ENCODE results near the gene CUX1.
"Not testable (repeated sequence)": the region's sequence is repeated elsewhere in the genome, so short reads cannot be mapped to it uniquely, and the experiment has no call there.

DNA sequence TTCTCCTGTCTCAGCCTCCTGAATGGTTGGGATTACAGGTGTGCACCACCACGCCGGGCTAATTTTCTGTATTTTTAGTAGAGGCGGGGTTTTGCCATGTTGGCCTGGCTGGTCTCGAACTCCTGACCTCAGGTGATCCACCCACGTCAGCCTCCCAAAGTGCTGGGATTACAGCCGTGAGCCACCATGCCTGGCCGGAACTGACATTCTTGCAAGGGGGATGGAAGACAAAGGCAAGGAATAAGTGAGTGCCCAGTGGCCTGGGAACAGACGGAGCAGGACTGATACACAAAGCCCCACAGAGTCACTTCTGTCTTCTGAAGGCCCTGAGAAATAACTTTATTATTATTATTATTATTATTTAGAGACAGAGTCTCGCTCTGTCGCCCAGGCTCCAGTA, 14.0 kb downstream of the CUX1 start:
- TF ChIP-seq, protein P1, sequence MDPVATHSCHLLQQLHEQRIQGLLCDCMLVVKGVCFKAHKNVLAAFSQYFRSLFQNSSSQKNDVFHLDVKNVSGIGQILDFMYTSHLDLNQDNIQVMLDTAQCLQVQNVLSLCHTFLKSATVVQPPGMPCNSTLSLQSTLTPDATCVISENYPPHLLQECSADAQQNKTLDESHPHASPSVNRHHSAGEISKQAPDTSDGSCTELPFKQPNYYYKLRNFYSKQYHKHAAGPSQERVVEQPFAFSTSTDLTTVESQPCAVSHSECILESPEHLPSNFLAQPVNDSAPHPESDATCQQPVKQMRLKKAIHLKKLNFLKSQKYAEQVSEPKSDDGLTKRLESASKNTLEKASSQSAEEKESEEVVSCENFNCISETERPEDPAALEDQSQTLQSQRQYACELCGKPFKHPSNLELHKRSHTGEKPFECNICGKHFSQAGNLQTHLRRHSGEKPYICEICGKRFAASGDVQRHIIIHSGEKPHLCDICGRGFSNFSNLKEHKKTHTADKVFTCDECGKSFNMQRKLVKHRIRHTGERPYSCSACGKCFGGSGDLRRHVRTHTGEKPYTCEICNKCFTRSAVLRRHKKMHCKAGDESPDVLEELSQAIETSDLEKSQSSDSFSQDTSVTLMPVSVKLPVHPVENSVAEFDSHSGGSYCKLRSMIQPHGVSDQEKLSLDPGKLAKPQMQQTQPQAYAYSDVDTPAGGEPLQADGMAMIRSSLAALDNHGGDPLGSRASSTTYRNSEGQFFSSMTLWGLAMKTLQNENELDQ (tag by site-specific recombination; IDR thresholded peaks at IDR 0.05; ENCODE audit: low read depth) = not testable (repeated sequence)
- TF ChIP-seq RBAK (tag by site-specific recombination; IDR thresholded peaks at IDR 0.05); ZBTB17 (tag by site-specific recombination; IDR thresholded peaks at IDR 0.05); ZBTB8A (tag by site-specific recombination; IDR thresholded peaks at IDR 0.05); ZNF394 (tag by site-specific recombination; IDR thresholded peaks at IDR 0.05; ENCODE audit: borderline replicate concordance); ZNF121 (tag by site-specific recombination; IDR thresholded peaks at IDR 0.05); ZNF223 (tag by site-specific recombination; IDR thresholded peaks at IDR 0.05); GLIS1 (tag by site-specific recombination; IDR thresholded peaks at IDR 0.05); PRDM2 (tag by site-specific recombination; IDR thresholded peaks at IDR 0.05; ENCODE audit: borderline replicate concordance); ZNF707 (tag by site-specific recombination; IDR thresholded peaks at IDR 0.05); ZNF510 (tag by site-specific recombination; IDR thresholded peaks at IDR 0.05; ENCODE audit: insufficient replicate concordance): not testable (repeated sequence)
- TF ChIP-seq, protein P2, sequence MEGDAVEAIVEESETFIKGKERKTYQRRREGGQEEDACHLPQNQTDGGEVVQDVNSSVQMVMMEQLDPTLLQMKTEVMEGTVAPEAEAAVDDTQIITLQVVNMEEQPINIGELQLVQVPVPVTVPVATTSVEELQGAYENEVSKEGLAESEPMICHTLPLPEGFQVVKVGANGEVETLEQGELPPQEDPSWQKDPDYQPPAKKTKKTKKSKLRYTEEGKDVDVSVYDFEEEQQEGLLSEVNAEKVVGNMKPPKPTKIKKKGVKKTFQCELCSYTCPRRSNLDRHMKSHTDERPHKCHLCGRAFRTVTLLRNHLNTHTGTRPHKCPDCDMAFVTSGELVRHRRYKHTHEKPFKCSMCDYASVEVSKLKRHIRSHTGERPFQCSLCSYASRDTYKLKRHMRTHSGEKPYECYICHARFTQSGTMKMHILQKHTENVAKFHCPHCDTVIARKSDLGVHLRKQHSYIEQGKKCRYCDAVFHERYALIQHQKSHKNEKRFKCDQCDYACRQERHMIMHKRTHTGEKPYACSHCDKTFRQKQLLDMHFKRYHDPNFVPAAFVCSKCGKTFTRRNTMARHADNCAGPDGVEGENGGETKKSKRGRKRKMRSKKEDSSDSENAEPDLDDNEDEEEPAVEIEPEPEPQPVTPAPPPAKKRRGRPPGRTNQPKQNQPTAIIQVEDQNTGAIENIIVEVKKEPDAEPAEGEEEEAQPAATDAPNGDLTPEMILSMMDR (tag by site-specific recombination; IDR thresholded peaks at IDR 0.05) = not testable (repeated sequence)
- TF ChIP-seq, protein P3, sequence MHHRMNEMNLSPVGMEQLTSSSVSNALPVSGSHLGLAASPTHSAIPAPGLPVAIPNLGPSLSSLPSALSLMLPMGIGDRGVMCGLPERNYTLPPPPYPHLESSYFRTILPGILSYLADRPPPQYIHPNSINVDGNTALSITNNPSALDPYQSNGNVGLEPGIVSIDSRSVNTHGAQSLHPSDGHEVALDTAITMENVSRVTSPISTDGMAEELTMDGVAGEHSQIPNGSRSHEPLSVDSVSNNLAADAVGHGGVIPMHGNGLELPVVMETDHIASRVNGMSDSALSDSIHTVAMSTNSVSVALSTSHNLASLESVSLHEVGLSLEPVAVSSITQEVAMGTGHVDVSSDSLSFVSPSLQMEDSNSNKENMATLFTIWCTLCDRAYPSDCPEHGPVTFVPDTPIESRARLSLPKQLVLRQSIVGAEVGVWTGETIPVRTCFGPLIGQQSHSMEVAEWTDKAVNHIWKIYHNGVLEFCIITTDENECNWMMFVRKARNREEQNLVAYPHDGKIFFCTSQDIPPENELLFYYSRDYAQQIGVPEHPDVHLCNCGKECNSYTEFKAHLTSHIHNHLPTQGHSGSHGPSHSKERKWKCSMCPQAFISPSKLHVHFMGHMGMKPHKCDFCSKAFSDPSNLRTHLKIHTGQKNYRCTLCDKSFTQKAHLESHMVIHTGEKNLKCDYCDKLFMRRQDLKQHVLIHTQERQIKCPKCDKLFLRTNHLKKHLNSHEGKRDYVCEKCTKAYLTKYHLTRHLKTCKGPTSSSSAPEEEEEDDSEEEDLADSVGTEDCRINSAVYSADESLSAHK (tag by site-specific recombination; IDR thresholded peaks at IDR 0.05) = not testable (repeated sequence)
- TF ChIP-seq, protein P4, sequence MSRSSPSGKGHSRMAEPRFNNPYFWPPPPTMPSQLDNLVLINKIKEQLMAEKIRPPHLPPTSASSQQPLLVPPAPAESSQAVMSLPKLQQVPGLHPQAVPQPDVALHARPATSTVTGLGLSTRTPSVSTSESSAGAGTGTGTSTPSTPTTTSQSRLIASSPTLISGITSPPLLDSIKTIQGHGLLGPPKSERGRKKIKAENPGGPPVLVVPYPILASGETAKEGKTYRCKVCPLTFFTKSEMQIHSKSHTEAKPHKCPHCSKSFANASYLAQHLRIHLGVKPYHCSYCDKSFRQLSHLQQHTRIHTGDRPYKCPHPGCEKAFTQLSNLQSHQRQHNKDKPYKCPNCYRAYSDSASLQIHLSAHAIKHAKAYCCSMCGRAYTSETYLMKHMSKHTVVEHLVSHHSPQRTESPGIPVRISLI (tag by site-specific recombination; IDR thresholded peaks at IDR 0.05) = not testable (repeated sequence)
